Kidney epithelial cell (primary cell): Measurements from ENCODE around the gene SLC38A9. TPM values are rescaled to one million over a fixed set of nuclear protein-coding genes. Genes with fewer than 3 reads are reported as not detected.
A peak's percentile ranks its signal among the peaks of the same experiment; 100 is the strongest.

Experiments used
- DNase-seq: peaks from one replicate; pipeline ENCODE4 v3.0.0-alpha.2; 2010; ENCODE audit warnings: low read depth
- H3K27me3 ChIP-seq: 2 replicates; pipeline ENCODE4 v1.6.0; 2011; ENCODE audit warnings: low read length; ENCODE audit not compliant: control insufficient read depth, insufficient read depth
- H3K36me3 ChIP-seq: 2 replicates; pipeline ENCODE4 v1.5.1; 2011; ENCODE audit warnings: low read length; ENCODE audit not compliant: control insufficient read depth, insufficient read depth
- H3K4me3 ChIP-seq: 2 replicates; pipeline ENCODE4 v1.5.1; 2011; ENCODE audit warnings: low read depth, mild to moderate bottlenecking, control low read depth, low read length
- CTCF ChIP-seq: IDR thresholded peaks from 2 replicates; pipeline ENCODE4 v1.5.1; 2011; ENCODE audit warnings: mild to moderate bottlenecking, moderate library complexity, low read length, control low read depth, inconsistent platforms; ENCODE audit not compliant: insufficient read depth, poor library complexity, severe bottlenecking
- total RNA-seq: library from RNA; depleted of rRNA; stranded (reverse); fragments of >200 nt; gene quantifications from 2 replicates; pipeline ENCODE4 v1.2.3, GENCODE V29; 2015

The SLC38A9 gene
- total RNA-seq, 1 donor from 2014 or later, result 21.5 TPM

- Histone ChIP-seq H3K4me3 (no peak overlapping the region), H3K27me3 (no peaks in the 10 kb centered on the region), H3K36me3 (no peaks in the 10 kb centered on the region)
- no peak for DNase-seq
- no peak for TF ChIP-seq CTCF
Measured at GRCh38 chr5:55603922-55604321, 108.2 kb downstream of the SLC38A9 start.

- Histone ChIP-seq H3K27me3 (no peaks in the 10 kb centered on the region), H3K36me3 (no peaks in the 10 kb centered on the region), H3K4me3 (no peak overlapping the region)
- TF ChIP-seq CTCF, result no peak
- no peak for DNase-seq
Measured at GRCh38 chr5:55601628-55602027, 110.5 kb downstream of the SLC38A9 start.

- peak; percentile 56 for DNase-seq
- no peak overlapping the region for H3K4me3 ChIP-seq
- no peaks in the 10 kb centered on the region for H3K36me3 ChIP-seq
- TF ChIP-seq CTCF, result no peak
- H3K27me3 ChIP-seq, result no peaks in the 10 kb centered on the region
Measured at GRCh38 chr5:55601204-55601618, 110.9 kb downstream of the SLC38A9 start.

- no peak overlapping the region for H3K4me3 ChIP-seq
- no peaks in the 10 kb centered on the region for H3K36me3 ChIP-seq
- DNase-seq, result no peak
- H3K27me3 ChIP-seq, result no peaks in the 10 kb centered on the region
- TF ChIP-seq CTCF, result no peak
Measured at GRCh38 chr5:55600497-55601203, 111.5 kb downstream of the SLC38A9 start.

GRCh38 chr5:55600086-55600485, 112.0 kb downstream of the SLC38A9 start:
- no peak for TF ChIP-seq CTCF
- H3K36me3 ChIP-seq, result no peaks in the 10 kb centered on the region
- H3K4me3 ChIP-seq, result no peak overlapping the region
- H3K27me3 ChIP-seq, result no peaks in the 10 kb centered on the region
- DNase-seq, result no peak
